GM18526 (cell line): ENCODE data around the gene RDM1.

ENCODE experiments used
- POLR2A ChIP-seq: IDR thresholded peaks from 3 replicates; pipeline ENCODE4 v1.6.1; 2011; ENCODE audit not compliant: insufficient read length; ENCODE audit errors: extremely low read depth

The RDM1 gene

GRCh38 chr17:35870906-35871819 lies 59.4 kb downstream of the RDM1 start:
- no peak for TF ChIP-seq POLR2A

- TF ChIP-seq POLR2A: no peak
Measured at GRCh38 chr17:35868737-35869136, 61.8 kb downstream of the RDM1 start, which contains the start of gene HEATR9. HEATR9 (minus strand) TSS chr17:35868891; CDS start chr17:35868742, 149 bp downstream.
